ENCODE results near the gene FRMD5.
"Not testable (repeated sequence)": the region's sequence is repeated elsewhere in the genome, so short reads cannot be mapped to it uniquely, and the experiment has no call there.

Gene FRMD5

GRCh38 chr15:44066211-44066827 is 128.8 kb downstream of the FRMD5 start:
- in situ Hi-C loops (cut with HindIII; ENCODE audit: low pct_ligation_motif_present, low pct_unique_long_range_greater_than_20kb, low sequenced_read_pairs) = loop anchor here (25.0 kb wide), 1 partner anchor 154 kb away; no protein-coding TSS in a partner anchor
- peak; percentile 80 for DNase-seq

- no peak for DNase-seq
- in situ Hi-C loops (cut with HindIII; ENCODE audit: low pct_ligation_motif_present, low pct_unique_long_range_greater_than_20kb, low sequenced_read_pairs) = loop anchor here (25.0 kb wide), 1 partner anchor 152 kb away; no protein-coding TSS in a partner anchor
These were observed 130.4 kb downstream of the FRMD5 start for GRCh38 chr15:44064706-44065105.

GRCh38 chr15:44058126-44058525 is 136.9 kb downstream of the FRMD5 start:
- no peak for DNase-seq
- in situ Hi-C loops (cut with HindIII; ENCODE audit: low pct_ligation_motif_present, low pct_unique_long_range_greater_than_20kb, low sequenced_read_pairs) = loop anchor here (25.0 kb wide), 1 partner anchor 146 kb away; no protein-coding TSS in a partner anchor

- DNase-seq = no peak
- in situ Hi-C loops (cut with HindIII; ENCODE audit: low pct_ligation_motif_present, low pct_unique_long_range_greater_than_20kb, low sequenced_read_pairs) = no loop called here
These were observed 149.4 kb downstream of the FRMD5 start for GRCh38 chr15:44045661-44046060.

- in situ Hi-C loops (cut with HindIII; ENCODE audit: low pct_ligation_motif_present, low pct_unique_long_range_greater_than_20kb, low sequenced_read_pairs) = no loop called here
These were observed 149.9 kb downstream of the FRMD5 start for GRCh38 chr15:44045217-44045616.

GRCh38 chr15:44038755-44039191 is 156.3 kb downstream of the FRMD5 start:
- in situ Hi-C loops (cut with HindIII; ENCODE audit: low pct_ligation_motif_present, low pct_unique_long_range_greater_than_20kb, low sequenced_read_pairs) = no loop called here
- no peak for DNase-seq

More at GRCh38 chr15:44045217-44045616, 149.9 kb downstream of the FRMD5 start:
- DNase-seq = no peak

GRCh38 chr15:44035781-44036699 is 159.0 kb downstream of the FRMD5 start:
- in situ Hi-C loops (cut with HindIII; ENCODE audit: low pct_ligation_motif_present, low pct_unique_long_range_greater_than_20kb, low sequenced_read_pairs) = no loop called here
- no peak for DNase-seq

GRCh38 chr15:44034933-44035624 is 160.0 kb downstream of the FRMD5 start:
- in situ Hi-C loops (cut with HindIII; ENCODE audit: low pct_ligation_motif_present, low pct_unique_long_range_greater_than_20kb, low sequenced_read_pairs) = no loop called here
- peak; percentile 39 for DNase-seq

- no peak for DNase-seq
- in situ Hi-C loops (cut with HindIII; ENCODE audit: low pct_ligation_motif_present, low pct_unique_long_range_greater_than_20kb, low sequenced_read_pairs) = no loop called here
These were observed 160.7 kb downstream of the FRMD5 start for GRCh38 chr15:44034334-44034733.

- in situ Hi-C loops (cut with HindIII; ENCODE audit: low pct_ligation_motif_present, low pct_unique_long_range_greater_than_20kb, low sequenced_read_pairs) = no loop called here
- DNase-seq = peak; percentile 44
These were observed 161.2 kb downstream of the FRMD5 start for GRCh38 chr15:44033894-44034293.

- in situ Hi-C loops (cut with HindIII; ENCODE audit: low pct_ligation_motif_present, low pct_unique_long_range_greater_than_20kb, low sequenced_read_pairs); DNase-seq: not testable (repeated sequence)
These were observed 162.3 kb downstream of the FRMD5 start for GRCh38 chr15:44032820-44033219.

- peak; percentile 13 for DNase-seq
- in situ Hi-C loops (cut with HindIII; ENCODE audit: low pct_ligation_motif_present, low pct_unique_long_range_greater_than_20kb, low sequenced_read_pairs) = no loop called here
These were observed 165.0 kb downstream of the FRMD5 start for GRCh38 chr15:44029940-44030568.

- no peak for DNase-seq
These were observed 166.1 kb downstream of the FRMD5 start for GRCh38 chr15:44029003-44029402.

GRCh38 chr15:44028349-44028748 is 166.7 kb downstream of the FRMD5 start:
- in situ Hi-C loops (cut with HindIII; ENCODE audit: low pct_ligation_motif_present, low pct_unique_long_range_greater_than_20kb, low sequenced_read_pairs) = no loop called here
- DNase-seq = no peak

More at GRCh38 chr15:44029003-44029402, 166.1 kb downstream of the FRMD5 start:
- in situ Hi-C loops (cut with HindIII; ENCODE audit: low pct_ligation_motif_present, low pct_unique_long_range_greater_than_20kb, low sequenced_read_pairs) = no loop called here

GRCh38 chr15:44024155-44024554 is 170.9 kb downstream of the FRMD5 start:
- in situ Hi-C loops (cut with HindIII; ENCODE audit: low pct_ligation_motif_present, low pct_unique_long_range_greater_than_20kb, low sequenced_read_pairs) = no loop called here
- DNase-seq = no peak

GRCh38 chr15:44023176-44023575 is 171.9 kb downstream of the FRMD5 start:
- in situ Hi-C loops (cut with HindIII; ENCODE audit: low pct_ligation_motif_present, low pct_unique_long_range_greater_than_20kb, low sequenced_read_pairs) = no loop called here
- DNase-seq = no peak

GRCh38 chr15:44018151-44018550 is 176.9 kb downstream of the FRMD5 start:
- DNase-seq = no peak
- in situ Hi-C loops (cut with HindIII; ENCODE audit: low pct_ligation_motif_present, low pct_unique_long_range_greater_than_20kb, low sequenced_read_pairs) = no loop called here

GRCh38 chr15:44015545-44016305 is 179.3 kb downstream of the FRMD5 start:
- DNase-seq = no peak
- in situ Hi-C loops (cut with HindIII; ENCODE audit: low pct_ligation_motif_present, low pct_unique_long_range_greater_than_20kb, low sequenced_read_pairs) = no loop called here

All from ACHN (cell line).